ENCODE results near the gene DDX1.

The DDX1 gene

GRCh38 chr2:15634846-15635490, 43.3 kb downstream of the DDX1 start:
- Histone ChIP-seq H3K27me3 (ENCODE audit: low read length) (no peaks in the 10 kb centered on the region), H3K4me2 (ENCODE audit: low read depth, low read length, poor library complexity, severe bottlenecking) (no peak overlapping the region), H3F3A (ENCODE audit: insufficient read depth) (peaks cover 14% of the 10 kb centered on the region), H2AFZ (ENCODE audit: low read depth, low read length, severe bottlenecking) (no peak overlapping the region), H3K79me2 (ENCODE audit: insufficient read depth, low read length) (no peaks in the 10 kb centered on the region), H3K27ac (ENCODE audit: low read depth, low read length) (no peak overlapping the region), H3K9ac (ENCODE audit: low read length) (no peak overlapping the region), H3K9me2 (replicated peaks; ENCODE audit: insufficient read depth, low read length) (no peaks in the 10 kb centered on the region), H3K36me3 (ENCODE audit: low read length) (peaks cover 26% of the 10 kb centered on the region), H3K9me3 (ENCODE audit: insufficient read depth, low read length) (no peaks in the 10 kb centered on the region), H4K20me1 (ENCODE audit: low read depth, low read length) (no peaks in the 10 kb centered on the region), H3K4me3 (ENCODE audit: insufficient read depth, low read length, poor library complexity, severe bottlenecking) (no peak overlapping the region)
- no peak for TF ChIP-seq CTCF (IDR thresholded peaks at IDR 0.05; ENCODE audit: insufficient read depth, low read length, poor library complexity, severe bottlenecking)
- TF ChIP-seq EZH2phosphoT487 (conservative IDR thresholded peaks at IDR 0.05; ENCODE audit: low read length), result no peak

GRCh38 chr2:15636972-15637785, 45.5 kb downstream of the DDX1 start:
- Histone ChIP-seq H3K79me2 (ENCODE audit: insufficient read depth, low read length) (no peaks in the 10 kb centered on the region), H3F3A (ENCODE audit: insufficient read depth) (peaks cover 14% of the 10 kb centered on the region), H3K27me3 (ENCODE audit: low read length) (no peaks in the 10 kb centered on the region), H3K4me2 (ENCODE audit: low read depth, low read length, poor library complexity, severe bottlenecking) (no peak overlapping the region), H3K27ac (ENCODE audit: low read depth, low read length) (no peak overlapping the region), H4K20me1 (ENCODE audit: low read depth, low read length) (no peaks in the 10 kb centered on the region), H3K36me3 (ENCODE audit: low read length) (peaks cover 9% of the 10 kb centered on the region; the same call in 1 of the 2 replicates), H3K4me3 (ENCODE audit: insufficient read depth, low read length, poor library complexity, severe bottlenecking) (no peak overlapping the region), H3K9me2 (replicated peaks; ENCODE audit: insufficient read depth, low read length) (no peaks in the 10 kb centered on the region), H3K9ac (ENCODE audit: low read length) (no peak overlapping the region), H3K9me3 (ENCODE audit: insufficient read depth, low read length) (no peaks in the 10 kb centered on the region), H2AFZ (ENCODE audit: low read depth, low read length, severe bottlenecking) (no peak overlapping the region)
- peak; percentile 76 for TF ChIP-seq CTCF (IDR thresholded peaks at IDR 0.05; ENCODE audit: insufficient read depth, low read length, poor library complexity, severe bottlenecking)
- no peak for TF ChIP-seq EZH2phosphoT487 (conservative IDR thresholded peaks at IDR 0.05; ENCODE audit: low read length)

- Histone ChIP-seq H3K9me3 (ENCODE audit: insufficient read depth, low read length) (no peaks in the 10 kb centered on the region), H3K9ac (ENCODE audit: low read length) (no peak overlapping the region), H3K36me3 (ENCODE audit: low read length) (peaks cover 4% of the 10 kb centered on the region; the same call in 1 of the 2 replicates), H4K20me1 (ENCODE audit: low read depth, low read length) (no peaks in the 10 kb centered on the region), H3K4me2 (ENCODE audit: low read depth, low read length, poor library complexity, severe bottlenecking) (no peak overlapping the region), H3K27ac (ENCODE audit: low read depth, low read length) (no peak overlapping the region), H3K27me3 (ENCODE audit: low read length) (no peaks in the 10 kb centered on the region), H3K4me3 (ENCODE audit: insufficient read depth, low read length, poor library complexity, severe bottlenecking) (no peak overlapping the region), H3K9me2 (replicated peaks; ENCODE audit: insufficient read depth, low read length) (no peaks in the 10 kb centered on the region), H3F3A (ENCODE audit: insufficient read depth) (peaks cover 14% of the 10 kb centered on the region), H2AFZ (ENCODE audit: low read depth, low read length, severe bottlenecking) (no peak overlapping the region), H3K79me2 (ENCODE audit: insufficient read depth, low read length) (no peaks in the 10 kb centered on the region)
- TF ChIP-seq EZH2phosphoT487 (conservative IDR thresholded peaks at IDR 0.05; ENCODE audit: low read length) (no peak), CTCF (IDR thresholded peaks at IDR 0.05; ENCODE audit: insufficient read depth, low read length, poor library complexity, severe bottlenecking) (no peak)
Measured at GRCh38 chr2:15638720-15639119, 47.1 kb downstream of the DDX1 start.
